Measurements from ENCODE around the gene C7orf57.

DNA sequence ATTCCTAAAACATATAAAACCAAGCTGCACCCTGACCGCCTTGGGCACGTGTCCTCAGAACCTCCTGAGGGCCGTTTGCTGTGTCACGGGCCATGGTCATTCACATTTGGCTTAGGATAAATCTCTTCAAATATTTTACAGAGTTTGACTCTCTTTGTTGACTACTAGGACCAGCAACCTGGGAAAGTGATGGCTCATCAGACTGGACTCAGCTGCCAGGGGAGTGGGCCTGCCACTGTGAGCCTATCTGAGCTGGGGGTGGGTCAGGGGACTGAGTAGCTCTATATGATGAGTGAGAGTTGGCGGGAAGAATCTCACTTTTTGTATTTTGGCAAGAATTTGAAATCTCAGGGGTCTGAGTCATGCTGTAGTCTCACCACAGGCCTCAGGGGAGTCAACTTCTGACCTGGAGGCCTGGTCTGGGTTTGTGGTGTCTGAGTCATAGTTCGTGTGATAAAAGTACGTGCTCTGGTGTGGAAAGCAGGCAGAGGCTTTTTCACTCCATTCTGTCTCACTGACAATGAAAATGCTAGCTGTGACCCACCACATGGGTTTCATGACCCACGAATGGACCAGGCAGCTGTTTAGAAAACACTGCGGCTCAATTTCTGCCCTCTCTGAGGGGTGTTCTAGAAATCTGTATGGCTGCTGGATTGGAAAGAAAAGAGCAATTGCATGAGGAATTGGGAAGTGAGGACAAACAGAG lies 49.5 kb downstream of the C7orf57 start:
- TF ChIP-seq CTCF (conservative IDR thresholded peaks at IDR 0.05; ENCODE audit: low read depth in 2 of 2) (no peak), EZH2phosphoT487 (IDR thresholded peaks at IDR 0.05; ENCODE audit: unreplicated experiment) (no peak)
